ENCODE measurements around the gene SLC6A7.
A peak's percentile ranks its signal among the peaks of the same experiment; 100 is the strongest.

SLC6A7 gene

DNA sequence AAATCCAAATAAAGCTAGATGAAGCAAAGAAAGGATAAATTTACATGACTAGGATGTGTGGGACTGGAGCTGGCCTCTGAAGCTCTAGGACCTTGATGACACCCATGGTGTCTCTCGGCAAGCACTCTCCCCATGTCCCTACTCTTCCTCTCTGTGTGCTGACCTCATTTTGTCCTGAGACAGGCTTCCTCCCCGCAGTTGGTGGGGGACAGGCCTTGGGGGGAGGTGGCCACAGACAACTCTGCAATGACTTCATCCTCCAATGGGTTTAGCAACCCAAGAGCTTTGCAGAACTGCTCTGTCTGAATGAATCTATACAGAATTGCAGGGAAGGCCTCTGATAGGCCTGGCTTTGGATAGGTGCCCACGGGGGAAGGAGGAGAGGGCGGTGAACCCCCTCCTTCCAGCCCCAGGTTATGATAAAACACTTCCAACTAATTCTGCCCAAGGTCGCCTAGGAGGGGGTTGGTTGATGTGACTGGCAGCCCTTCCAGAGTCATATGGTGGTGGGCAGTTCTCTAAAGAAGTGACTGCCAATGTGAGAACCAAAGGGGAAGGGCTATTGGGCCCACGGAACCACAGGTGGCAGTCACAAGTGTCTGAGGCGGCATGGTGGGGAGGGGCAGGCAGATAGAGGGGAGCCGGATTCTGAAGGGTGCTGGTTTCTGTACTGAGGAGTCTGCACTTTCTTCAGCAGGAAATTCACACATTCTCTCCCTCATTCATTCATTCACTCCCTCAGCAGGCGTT lies 6.0 kb downstream of the SLC6A7 start:
- DNase-seq, result no peak

DNA sequence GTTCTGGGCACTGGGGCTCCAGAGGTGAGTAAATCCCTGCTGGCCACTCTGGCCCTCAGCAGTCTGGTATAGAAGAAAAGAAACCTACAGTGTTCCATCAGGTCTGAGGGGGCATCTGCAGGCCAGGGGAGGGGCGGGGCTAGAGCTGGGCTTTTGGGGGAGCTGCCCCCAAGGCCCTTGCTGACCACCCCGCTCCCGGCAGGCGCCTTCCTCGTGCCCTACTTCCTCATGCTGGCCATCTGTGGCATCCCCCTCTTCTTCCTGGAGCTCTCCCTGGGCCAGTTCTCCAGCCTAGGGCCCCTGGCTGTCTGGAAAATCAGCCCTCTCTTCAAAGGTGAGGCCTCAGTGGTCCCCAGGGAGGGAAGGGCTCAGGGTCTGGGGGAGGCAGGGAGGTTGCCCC lies 6.7 kb downstream of the SLC6A7 start:
- no peak for DNase-seq

DNA sequence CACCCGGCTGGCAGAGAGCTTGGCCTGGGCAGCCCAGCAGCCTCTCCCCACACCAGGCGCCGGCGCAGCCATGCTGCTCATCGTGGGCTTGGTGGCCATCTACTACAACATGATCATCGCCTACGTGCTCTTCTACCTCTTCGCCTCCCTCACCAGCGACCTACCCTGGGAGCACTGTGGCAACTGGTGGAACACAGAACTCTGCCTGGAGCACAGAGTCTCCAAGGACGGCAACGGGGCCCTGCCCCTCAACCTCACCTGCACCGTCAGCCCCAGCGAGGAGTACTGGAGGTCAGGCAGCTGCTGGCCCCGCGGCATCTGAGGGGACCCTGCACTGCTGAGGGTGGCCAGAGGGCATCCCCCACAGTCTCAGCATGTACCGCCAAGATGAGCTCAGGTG lies 7.1 kb downstream of the SLC6A7 start:
- no peak for DNase-seq

DNA sequence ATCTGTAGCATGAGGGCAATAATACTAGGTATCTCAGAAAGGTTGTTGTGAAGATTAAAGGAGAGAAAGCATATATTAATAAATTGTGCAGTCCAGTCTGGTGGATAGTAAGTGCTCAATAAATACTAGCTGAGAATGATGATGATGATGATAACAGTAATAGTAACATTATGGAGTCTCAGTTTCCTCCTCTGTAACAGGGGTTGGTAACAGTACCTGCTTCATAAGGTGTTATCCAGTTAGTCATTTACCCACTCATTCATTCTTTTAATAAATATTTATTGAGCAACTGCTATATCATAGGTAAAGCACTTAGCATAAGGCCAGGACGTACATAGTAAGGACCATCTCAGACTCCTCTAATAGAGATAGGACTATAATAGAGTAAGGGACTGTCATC lies 7.6 kb downstream of the SLC6A7 start:
- DNase-seq, result no peak

DNA sequence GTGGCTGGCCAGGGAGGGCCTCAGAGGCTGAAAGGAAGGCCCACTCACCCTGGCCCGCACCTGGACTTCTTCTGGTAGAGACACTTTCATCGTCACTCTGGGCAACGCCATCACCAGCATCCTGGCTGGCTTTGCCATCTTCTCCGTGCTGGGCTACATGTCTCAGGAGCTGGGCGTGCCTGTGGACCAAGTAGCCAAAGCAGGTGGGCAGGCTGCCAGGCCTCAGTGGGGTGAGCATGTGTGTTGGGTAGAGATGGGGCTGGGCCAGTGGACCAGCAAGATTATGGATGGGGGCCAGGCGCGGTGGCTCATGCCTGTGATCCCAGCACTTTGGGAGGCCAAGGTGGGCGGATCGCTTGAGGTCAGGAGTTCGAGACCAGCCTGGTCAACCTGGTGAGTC lies 12.6 kb downstream of the SLC6A7 start:
- no peak for DNase-seq

DNA sequence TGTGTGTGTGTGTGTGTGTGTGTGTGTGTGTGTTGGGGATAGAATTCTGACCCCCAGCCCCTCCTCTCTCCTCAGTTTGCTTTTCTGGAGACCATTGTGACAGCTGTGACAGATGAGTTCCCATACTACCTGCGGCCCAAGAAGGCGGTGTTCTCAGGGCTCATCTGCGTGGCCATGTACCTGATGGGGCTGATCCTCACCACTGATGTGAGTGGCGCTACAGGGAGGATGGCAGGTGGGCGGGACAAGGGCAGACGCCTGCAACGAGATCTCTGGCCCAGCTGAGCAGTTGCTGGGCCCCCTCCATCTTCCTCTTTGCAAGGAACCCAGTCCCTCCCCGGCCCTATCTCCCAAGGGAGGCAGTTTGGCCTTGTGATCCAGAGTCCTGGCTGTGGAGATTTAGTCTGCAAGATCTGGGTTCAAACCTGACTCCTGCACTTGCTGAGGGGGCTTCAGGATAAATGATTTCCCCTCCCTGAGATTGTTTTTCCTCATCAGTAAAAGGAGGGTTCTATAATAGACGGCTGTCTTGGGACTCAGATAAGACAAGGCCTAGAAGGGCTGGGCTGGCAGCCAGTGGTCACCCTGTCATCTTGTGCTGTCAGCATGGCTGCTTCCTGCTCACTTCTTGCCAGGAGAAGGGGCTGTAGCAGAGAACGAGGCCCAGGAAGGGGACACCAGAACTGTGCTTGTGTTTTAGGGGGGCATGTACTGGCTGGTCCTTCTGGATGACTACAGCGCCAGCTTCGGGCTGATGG lies 14.1 kb downstream of the SLC6A7 start:
- DNase-seq, result no peak

DNA sequence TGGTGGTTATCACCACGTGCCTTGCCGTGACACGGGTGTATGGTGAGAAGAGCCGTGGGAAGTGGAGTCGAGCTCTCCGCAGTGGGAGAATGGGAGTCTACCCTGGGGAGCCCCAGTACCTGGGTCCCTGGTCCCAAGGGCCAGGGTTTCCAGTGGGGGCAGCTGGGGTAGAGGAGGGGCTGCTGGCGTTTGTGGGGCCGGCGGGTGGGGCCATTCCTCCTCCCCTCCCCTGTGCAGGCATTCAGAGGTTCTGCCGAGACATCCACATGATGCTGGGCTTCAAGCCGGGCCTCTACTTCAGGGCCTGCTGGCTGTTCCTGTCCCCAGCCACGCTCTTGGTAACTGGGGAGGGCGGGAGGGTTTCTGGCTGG lies 14.7 kb downstream of the SLC6A7 start:
- no peak for DNase-seq

DNA sequence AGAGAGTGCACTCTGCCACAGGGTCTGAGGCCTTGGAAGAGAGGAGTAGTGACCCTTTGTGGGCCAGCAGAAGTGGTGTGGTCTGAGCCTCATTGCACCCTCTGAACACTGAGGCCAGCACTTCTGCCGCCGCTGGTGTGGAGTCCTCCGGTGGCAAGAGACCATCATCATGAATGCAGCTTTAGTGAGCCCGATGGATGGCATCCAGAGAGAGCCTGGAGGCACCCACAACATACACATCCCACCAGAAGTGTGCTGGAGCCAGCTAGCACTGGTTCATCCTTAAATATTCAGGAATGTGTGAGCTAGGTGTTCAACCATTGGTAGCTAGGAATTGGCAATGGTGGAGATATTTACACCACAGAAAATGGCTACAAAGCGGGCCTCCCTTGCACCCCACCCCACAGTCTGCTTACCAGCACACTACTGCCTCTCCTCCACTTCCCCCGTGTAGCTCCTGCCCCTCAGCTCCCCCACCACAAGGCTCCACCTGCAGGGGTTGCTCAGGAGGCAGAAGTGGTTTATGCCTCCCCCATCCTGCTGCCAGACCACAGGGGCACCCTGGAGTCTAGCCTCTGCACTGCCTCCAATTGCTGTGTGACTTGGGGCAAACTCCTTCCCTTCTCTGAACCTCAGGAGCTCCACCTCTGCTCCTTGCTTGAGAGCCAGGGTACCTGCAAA lies 16.4 kb downstream of the SLC6A7 start:
- DNase-seq, result no peak

DNA sequence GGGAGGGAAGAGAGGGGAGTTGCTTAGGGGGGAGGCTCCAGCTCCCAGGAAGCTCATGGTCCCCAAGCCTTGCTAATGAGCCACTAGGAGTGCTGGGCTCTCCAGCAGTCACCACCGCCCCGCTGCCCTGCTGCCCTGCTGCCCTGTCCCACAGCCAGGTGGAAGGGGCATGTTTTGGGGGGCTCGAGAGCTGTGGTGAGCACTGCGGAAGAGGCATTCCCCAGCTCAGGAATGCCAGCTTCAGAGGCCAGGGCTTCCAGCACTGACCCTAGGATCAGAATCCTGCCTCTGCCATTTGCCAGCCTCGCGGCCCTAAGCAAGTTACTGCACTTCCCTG lies 16.9 kb downstream of the SLC6A7 start:
- no peak for DNase-seq

DNA sequence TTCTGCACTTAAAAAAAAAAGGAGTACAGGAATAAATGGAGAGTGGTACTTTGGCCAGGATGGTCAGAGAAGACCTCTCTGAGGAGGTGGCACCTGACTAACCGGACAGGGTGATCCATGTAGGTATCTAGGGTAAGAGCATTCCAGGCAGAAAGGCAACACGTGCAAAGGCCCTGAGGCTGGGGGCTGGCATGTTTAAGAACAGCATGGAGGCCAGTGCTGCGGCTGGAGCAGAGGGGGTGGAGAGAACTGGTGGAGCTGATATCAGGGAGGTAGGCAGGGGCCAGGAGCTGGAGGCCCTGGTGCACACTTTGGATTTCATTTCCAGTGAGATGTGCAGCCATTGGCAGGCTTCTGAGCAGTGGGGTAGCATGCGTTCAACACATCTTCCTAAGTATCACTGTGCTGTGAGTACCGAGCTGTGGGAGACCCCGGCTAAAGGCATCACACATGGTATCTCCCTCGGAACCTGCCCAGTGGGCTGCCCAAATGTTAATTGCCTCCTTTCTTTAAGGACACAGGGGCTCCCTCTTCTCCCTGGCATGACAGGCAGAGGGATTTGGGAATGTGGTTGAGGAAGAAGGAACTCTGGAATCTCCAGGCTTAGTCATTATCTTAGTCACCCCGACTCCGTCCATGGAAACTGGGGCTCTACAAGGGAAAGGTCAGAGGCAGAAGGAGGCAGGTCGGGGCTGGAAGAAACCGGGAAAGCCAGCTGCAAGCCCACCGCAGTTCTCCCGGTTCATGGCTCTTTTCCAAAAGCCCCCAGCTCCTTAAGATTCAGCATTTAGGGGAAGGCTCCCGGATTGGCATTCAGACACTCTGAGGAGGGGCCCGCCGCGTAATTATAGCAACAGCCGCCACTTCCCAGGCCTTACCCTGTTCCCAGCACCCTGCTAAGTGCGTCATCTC lies 18.6 kb downstream of the SLC6A7 start:
- DNase-seq, result no peak

DNA sequence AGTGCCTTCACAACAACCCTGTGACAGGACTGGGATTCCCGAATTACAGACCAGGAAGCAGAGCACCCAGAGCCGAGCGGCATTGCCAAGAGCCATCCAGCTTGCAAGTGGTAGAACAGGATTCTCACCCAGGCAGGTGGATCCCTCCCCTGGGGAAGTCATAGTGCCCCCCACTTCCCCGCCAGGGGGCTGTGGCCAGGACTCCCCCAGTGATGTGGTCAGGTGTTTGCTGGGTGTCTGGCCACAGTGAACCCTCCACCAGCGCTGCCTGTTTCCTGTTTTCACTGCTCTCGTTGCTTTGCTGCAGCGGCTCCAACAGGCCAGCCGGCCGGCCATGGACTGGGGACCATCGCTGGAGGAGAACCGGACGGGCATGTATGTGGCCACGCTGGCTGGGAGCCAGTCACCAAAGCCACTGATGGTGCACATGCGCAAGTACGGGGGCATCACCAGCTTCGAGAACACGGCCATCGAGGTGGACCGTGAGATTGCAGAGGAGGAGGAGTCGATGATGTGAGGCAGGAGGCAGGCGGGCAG lies 19.3 kb downstream of the SLC6A7 start:
- DNase-seq, result peak; percentile 57

DNA sequence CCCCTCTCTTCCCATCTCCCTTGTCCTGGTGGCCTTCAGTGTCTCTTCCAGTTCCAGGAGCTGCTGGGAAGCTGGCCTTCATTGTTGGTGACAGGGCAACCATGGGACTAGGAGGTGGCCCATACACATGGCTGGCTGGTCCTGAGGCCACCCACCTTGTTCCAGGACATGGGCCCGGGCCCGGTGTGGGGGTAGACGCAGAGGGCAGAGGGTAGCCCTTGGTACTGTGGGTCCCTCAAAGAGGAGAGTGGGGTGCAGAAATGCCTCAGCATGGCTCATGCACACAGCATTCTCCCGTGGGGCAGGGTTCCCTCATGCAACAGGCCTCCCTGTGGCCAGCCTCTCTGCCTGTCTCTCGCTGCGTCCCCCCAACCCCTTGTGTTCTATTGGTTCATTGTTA lies 20.8 kb downstream of the SLC6A7 start:
- DNase-seq, result no peak

DNA sequence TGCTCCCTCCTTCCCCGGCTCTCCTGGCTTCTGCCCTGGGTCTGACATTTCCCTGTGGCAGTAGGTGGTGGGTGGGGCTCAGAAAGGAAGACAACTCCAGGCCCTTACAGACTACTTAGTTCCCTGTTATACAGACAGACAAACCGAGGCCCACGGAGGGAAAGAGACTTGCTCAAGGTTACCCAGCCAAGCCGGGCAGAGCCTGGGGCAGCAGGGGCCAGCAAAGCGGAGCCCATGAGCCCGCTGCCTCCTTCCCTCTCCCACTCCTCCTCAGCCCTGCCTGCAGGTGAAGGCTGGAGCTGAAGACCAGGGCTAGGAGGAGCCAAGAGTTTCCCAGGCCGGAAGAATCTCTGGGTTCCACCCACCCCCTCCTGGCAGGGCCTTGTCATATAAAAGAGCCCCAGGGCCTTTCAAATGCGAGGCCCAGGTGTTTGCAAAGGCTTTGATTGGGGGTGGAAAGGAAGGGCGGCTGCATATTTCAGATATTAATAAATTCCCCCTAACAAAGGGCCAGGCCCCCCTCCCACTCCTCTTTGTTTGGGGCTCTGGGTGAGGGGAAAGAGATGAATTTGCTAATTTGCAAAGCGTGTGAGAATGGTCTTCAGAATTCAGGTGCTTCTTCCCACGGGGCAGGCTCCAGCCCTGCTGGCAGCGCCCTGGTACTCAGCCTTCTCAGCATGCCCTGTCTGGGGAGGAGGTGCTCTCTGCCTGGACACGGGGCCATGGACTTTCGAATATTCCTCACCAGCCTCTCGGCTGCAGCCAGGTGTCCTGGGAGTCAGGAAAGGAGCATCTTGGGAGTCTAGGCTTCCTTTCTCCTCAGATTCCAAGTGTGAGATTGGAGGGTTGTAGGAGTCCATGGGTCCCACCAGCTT lies 21.5 kb downstream of the SLC6A7 start:
- DNase-seq, result no peak

DNA sequence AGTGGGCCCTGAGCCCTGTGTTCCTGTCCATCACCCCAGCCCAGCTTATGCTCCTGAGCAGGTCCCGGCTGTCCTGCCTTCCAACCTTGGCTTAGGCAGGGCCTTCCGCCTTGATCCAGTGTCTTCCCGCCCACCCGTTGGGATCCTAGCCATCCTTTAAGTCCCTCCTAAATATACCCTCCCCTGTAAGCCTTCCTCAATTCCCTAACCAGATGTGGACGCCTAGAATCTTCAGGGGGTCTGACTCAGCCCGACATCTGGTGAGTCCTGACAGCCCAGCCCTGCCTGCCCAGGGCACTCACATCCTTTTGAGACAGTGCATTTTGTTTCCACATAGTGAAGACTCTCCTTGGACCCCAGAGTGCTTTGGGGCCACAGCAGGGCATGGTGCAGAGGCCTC lies 23.7 kb downstream of the SLC6A7 start:
- DNase-seq, result peak; percentile 66

DNA sequence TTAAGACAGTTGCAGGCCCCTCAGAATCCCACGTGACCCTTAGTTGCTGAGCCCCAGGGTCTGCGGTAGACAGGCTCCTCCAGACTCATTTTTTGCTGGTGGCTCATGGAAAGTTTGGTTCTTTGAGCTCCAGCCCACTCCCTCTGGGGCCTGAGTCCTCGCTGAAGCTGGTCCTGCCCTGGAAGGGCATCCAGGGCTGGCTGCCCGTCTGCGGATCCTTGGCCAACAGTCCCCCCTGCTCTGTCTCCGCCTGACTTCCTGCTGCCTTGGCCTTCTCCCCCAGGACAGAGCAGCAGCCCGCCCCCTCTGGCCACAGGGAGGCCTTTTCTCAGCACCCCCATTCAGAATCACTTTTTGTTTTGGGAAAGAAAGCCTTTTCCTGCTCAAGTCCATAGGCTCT lies 24.4 kb downstream of the SLC6A7 start:
- peak; percentile 58 for DNase-seq

DNA sequence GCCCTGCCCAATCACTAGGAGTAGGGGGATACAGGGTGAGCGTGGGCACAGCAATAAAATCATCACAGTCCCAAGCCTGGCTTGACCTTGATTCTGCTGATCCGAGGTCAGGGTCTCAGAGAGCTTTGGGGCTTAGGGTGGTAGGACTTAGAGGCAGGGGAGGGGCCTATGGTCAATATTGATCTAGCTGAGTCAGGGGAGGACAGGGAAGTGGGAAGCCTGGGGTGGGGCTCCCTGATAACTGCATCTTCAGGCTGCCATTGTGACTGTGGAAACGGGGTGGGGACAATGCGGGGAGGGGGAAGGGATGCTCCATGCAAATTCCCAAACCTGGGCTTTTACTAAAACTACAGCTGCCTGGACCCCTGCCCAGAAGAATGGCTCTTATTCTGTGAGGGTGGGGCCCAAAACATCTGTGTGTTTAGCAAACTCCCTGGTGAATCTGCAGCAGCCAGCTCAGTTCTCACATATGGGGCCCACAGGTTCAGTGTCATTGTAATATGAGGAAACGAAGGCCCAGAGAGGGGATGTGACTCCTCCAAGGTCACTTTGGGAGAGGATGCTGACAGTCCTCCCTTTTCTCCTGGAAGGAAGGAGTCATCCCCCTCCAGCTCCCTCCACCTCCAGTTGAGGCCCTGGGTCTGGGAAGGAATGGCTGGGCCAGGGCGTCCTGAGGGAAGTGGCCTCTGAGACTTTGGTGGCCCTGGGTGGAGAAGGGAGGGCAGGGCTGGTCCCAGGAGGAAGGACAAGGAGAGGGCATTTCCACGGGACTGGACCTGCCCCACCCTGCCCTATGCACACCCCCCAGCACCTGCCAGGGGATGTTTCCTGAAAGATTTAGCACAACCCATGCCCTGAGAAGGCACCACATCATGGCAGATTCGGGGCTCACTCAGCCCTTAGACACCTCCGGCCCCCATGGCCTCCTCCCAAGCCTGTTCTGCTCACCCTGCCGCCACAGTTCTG lies 26.4 kb downstream of the SLC6A7 start:
- DNase-seq, result peak; percentile 81

DNA sequence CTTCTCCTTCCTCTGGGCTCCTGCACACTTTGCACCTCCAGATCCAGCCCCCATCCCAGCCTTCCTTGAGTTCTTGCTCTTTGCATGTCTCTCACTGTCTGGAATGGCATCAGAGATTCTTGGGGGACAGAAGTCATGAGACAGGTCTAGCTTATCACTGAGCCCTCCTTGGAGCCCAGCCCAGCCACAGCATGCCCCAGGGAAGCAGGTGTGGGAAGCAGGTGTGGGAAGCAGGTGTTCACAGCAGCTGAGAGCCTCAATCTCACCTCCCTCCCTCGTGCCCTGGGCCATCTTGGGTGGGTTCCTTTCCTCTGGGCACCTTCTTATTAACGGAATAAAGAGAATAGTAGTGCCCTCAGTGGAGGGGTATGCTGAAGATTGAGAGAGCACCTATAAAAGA lies 27.2 kb downstream of the SLC6A7 start:
- DNase-seq, result no peak

DNA sequence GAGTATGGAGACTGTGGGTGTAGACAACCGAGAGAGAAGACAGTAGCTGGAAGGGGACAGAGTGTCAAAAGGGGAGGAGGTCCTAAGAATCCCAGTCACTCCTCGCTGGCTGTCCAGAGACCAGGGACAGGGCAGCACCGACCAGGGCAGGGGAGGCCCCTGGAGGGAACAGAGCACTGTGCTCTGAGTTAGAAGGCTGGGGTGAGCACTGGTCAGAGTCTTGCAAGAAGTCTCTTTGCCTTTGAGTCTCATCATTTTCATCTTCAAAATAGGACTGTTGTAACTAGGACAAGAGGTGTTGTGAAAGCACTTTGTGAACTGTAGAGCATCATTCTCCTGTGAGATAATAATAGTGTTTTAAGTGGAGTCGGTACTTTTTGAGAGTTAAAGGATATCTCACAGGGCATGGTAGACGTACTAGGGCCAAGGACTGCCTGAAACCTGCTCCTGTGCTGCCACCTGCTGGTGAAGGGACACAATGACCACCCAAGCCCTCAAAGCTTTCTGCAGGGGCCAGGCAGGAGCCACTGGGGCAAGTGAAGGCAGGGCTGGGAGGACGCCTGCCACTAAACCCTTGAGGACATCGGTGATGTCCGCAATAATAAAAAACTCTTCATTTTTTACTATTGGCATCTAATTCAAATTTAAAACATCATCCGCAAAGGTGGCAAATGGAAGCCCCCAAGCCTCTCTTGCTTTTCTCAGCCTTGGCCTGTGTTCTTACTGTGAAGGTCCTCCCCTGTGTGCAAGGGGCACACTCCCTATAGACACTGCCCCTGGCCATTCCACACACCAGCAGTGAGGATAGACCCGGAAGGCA lies 28.2 kb downstream of the SLC6A7 start:
- DNase-seq, result peak; percentile 90

DNA sequence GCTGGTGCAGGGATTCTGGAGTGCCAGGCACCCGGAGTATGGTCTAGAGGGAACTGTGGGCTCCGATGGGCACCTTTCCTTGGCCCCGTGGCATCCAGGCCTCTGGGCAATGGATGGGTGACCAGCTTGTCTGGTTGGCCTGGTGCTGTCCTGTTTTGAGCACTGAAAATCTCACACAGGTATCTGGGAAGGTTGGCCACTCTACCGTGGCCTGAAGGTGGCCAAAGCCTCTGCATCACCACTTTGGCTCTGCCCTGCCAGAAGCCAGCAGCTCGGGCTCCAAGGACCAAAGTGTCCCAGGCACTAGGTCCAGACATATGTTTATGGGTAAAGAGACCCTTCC lies 28.8 kb downstream of the SLC6A7 start:
- DNase-seq, result no peak

DNA sequence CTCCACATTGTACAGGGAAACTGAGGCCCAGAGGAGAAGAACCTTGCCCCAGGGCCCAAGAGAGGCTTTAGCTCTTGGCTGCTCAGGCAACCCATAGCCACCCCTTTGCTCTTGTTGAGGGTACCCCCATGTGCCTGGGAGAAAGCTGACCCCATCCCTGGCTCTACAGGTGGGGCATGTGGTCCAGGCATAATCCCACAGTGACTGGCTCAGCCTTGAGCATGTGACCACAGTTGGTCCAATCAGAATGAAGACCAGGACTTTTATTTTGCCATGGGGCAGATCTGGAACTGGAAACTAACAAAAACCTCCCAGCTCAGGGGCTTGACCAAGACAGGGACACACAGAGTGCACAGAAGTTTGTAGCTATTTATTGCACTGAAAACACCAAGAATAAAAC lies 29.3 kb downstream of the SLC6A7 start:
- no peak for DNase-seq

Data from right forelimb (tissue), 1 donor.